ENCODE results near the gene PI3. TPM values are rescaled to one million over a fixed set of nuclear protein-coding genes. Genes with fewer than 3 reads are reported as not detected.
"Not testable (repeated sequence)": the region's sequence is repeated elsewhere in the genome, so short reads cannot be mapped to it uniquely, and the experiment has no call there.

The PI3 gene
- total and polyA plus RNA-seq, 4 donors = not detected

DNA sequence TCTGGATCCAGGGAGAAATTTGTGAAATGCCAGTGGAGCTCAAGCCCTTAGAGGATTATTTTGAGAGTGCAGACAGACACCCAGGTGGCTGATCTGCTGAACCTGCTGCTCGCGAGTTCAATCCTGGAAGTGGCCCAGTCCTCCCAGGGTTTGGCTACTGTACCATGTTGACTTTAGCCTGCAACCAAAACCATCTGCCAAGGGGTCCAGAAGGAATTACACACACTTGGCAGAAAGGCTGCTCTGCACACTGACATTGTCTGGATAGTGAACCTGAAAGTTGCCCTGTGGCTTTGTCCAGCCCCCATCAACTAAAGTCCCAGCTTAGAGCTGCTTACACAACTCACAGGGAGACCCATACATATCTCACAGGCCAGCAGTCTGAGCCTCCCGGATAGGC is 21.6 kb upstream of the PI3 start (continued):
- TF ChIP-seq JUND (IDR thresholded peaks at IDR 0.05) = no peak
- no peak for TF ChIP-seq NR2F2 (IDR thresholded peaks at IDR 0.05)
- TF ChIP-seq RXRA (IDR thresholded peaks at IDR 0.05) = no peak
- TF ChIP-seq GABPA (IDR thresholded peaks at IDR 0.05 in 1 of 2, conservative IDR thresholded peaks at IDR 0.05 in 1 of 2) = no peak
- no peak for TF ChIP-seq ATF3 (IDR thresholded peaks at IDR 0.05)
- no peak for TF ChIP-seq SP1 (IDR thresholded peaks at IDR 0.05)
- TF ChIP-seq FOXA2 (IDR thresholded peaks at IDR 0.05) = no peak

GRCh38 chr20:45153752-45154151 is 20.9 kb upstream of the PI3 start:
- Histone ChIP-seq H3K4me3 (ENCODE audit: low read depth in 1 of 3, low read length in 3 of 3) (no peak overlapping the region), H3K4me1 (ENCODE audit: control insufficient read depth in 4 of 4, insufficient read depth in 4 of 4, low read length in 3 of 4) (no peaks in the 10 kb centered on the region), H3K9me3 (ENCODE audit: control insufficient read depth in 4 of 4, low read length in 3 of 4) (peaks cover 0 to 4% (median 1%) of the 10 kb centered on the region in 4 donors), H3K36me3 (ENCODE audit: control insufficient read depth in 4 of 4, insufficient read depth in 3 of 4, low read depth in 1 of 4, low read length in 3 of 4) (no peaks in the 10 kb centered on the region), H3K27me3 (ENCODE audit: control insufficient read depth in 4 of 4, insufficient read depth in 4 of 4, low read length in 3 of 4) (peaks cover 0 to 3% (median 0%) of the 10 kb centered on the region in 4 donors), H3K9ac (ENCODE audit: low read depth in 1 of 2, low read length in 2 of 2) (no peak overlapping the region), H3K27ac (ENCODE audit: low read depth in 1 of 2, low read length in 2 of 2) (no peak overlapping the region)
- 85% methylated on average over 1 of the region's 1 CpG for WGBS
- no peak for DNase-seq (ENCODE audit: low spot score)
- TF ChIP-seq FOXA2 (IDR thresholded peaks at IDR 0.05) = no peak

DNA sequence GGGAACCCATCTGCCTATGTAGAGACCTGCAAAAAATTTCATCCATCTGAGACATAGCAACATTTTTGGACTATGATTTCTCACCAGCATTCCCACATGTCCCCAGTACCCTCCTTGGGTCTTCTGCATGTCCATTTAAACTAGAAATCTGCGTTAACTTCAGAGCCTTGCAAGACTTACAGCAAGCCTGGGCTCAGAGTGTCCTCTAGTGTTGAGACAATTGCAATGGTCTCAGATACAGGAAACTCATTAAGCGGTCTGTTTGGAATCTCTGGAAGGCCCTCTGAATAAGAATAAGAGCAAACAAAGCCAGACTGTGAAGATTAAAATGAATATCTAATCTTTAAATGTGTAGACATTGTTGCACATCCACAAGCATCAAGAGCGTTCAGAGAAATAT is 20.5 kb upstream of the PI3 start:
- Histone ChIP-seq H3K9ac (ENCODE audit: low read depth in 1 of 2, low read length in 2 of 2) (no peak overlapping the region), H3K9me3 (ENCODE audit: control insufficient read depth in 4 of 4, low read length in 3 of 4) (peaks cover 0 to 7% (median 1%) of the 10 kb centered on the region in 4 donors), H3K27ac (ENCODE audit: low read depth in 1 of 2, low read length in 2 of 2) (no peak overlapping the region), H3K36me3 (ENCODE audit: control insufficient read depth in 4 of 4, insufficient read depth in 3 of 4, low read depth in 1 of 4, low read length in 3 of 4) (no peaks in the 10 kb centered on the region), H3K4me1 (ENCODE audit: control insufficient read depth in 4 of 4, insufficient read depth in 4 of 4, low read length in 3 of 4) (no peaks in the 10 kb centered on the region), H3K27me3 (ENCODE audit: control insufficient read depth in 4 of 4, insufficient read depth in 4 of 4, low read length in 3 of 4) (peaks cover 0 to 3% (median 0%) of the 10 kb centered on the region in 4 donors), H3K4me3 (ENCODE audit: low read depth in 1 of 3, low read length in 3 of 3) (no peak overlapping the region)
- no peak for DNase-seq (ENCODE audit: low spot score)
- TF ChIP-seq RAD21 (IDR thresholded peaks at IDR 0.05) (no peak), GABPA (IDR thresholded peaks at IDR 0.05 in 1 of 2, conservative IDR thresholded peaks at IDR 0.05 in 1 of 2) (no peak), EGR1 (IDR thresholded peaks at IDR 0.05; ENCODE audit: low read depth in 2 of 2) (no peak), FOXA2 (IDR thresholded peaks at IDR 0.05) (no peak), HNF4G (IDR thresholded peaks at IDR 0.05) (no peak), SP1 (IDR thresholded peaks at IDR 0.05) (no peak), CTCF (IDR thresholded peaks at IDR 0.05; ENCODE audit: low read depth, low read length, missing input control) (no peak), HNF4A (conservative IDR thresholded peaks at IDR 0.05) (no peak), RXRA (IDR thresholded peaks at IDR 0.05) (no peak), TAF1 (conservative IDR thresholded peaks at IDR 0.05) (no peak), YY1 (IDR thresholded peaks at IDR 0.05) (no peak), NR2F2 (IDR thresholded peaks at IDR 0.05) (no peak), ATF3 (IDR thresholded peaks at IDR 0.05) (no peak), FOXA1 (IDR thresholded peaks at IDR 0.05) (no peak), REST (IDR thresholded peaks at IDR 0.05) (no peak)
- TF ChIP-seq, protein P1, sequence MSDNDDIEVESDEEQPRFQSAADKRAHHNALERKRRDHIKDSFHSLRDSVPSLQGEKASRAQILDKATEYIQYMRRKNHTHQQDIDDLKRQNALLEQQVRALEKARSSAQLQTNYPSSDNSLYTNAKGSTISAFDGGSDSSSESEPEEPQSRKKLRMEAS (IDR thresholded peaks at IDR 0.05) = no peak
- TF ChIP-seq, protein P2, sequence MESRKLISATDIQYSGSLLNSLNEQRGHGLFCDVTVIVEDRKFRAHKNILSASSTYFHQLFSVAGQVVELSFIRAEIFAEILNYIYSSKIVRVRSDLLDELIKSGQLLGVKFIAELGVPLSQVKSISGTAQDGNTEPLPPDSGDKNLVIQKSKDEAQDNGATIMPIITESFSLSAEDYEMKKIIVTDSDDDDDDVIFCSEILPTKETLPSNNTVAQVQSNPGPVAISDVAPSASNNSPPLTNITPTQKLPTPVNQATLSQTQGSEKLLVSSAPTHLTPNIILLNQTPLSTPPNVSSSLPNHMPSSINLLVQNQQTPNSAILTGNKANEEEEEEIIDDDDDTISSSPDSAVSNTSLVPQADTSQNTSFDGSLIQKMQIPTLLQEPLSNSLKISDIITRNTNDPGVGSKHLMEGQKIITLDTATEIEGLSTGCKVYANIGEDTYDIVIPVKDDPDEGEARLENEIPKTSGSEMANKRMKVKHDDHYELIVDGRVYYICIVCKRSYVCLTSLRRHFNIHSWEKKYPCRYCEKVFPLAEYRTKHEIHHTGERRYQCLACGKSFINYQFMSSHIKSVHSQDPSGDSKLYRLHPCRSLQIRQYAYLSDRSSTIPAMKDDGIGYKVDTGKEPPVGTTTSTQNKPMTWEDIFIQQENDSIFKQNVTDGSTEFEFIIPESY (IDR thresholded peaks at IDR 0.05) = no peak
- 54% methylated on average over 3 of the region's 3 CpGs for WGBS

DNA sequence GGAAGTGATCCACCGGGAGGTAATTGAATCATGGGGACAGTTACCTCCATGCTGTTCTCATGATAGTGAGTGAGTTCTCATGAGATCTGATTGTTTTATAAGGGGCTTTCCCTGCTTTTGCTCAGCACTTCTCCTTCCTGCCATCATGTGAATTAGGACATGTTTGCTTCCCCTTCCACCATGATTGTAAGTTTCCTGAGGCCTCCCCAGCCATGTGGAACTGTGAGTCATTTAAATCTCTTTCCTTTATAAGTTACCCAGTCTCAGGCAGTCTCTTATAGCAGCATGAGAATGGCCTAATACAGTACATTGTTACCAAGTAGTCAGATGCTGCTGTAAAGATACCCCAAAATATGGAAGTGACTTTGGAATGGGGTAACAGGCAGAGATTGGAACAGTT is 19.9 kb upstream of the PI3 start:
- not testable (repeated sequence) for H3K27ac ChIP-seq (ENCODE audit: low read depth in 1 of 2, low read length in 2 of 2); DNase-seq (ENCODE audit: low spot score); H3K36me3 ChIP-seq (ENCODE audit: control insufficient read depth in 4 of 4, insufficient read depth in 3 of 4, low read depth in 1 of 4, low read length in 3 of 4); H3K27me3 ChIP-seq (ENCODE audit: control insufficient read depth in 4 of 4, insufficient read depth in 4 of 4, low read length in 3 of 4); H3K4me3 ChIP-seq (ENCODE audit: low read depth in 1 of 3, low read length in 3 of 3); H3K9ac ChIP-seq (ENCODE audit: low read depth in 1 of 2, low read length in 2 of 2); H3K9me3 ChIP-seq (ENCODE audit: control insufficient read depth in 4 of 4, low read length in 3 of 4); H3K4me1 ChIP-seq (ENCODE audit: control insufficient read depth in 4 of 4, insufficient read depth in 4 of 4, low read length in 3 of 4)
- WGBS = 93% methylated on average over 1 of the region's 1 CpG
